GM12878 (cell line): ENCODE measurements around the gene DYNC1H1. TPM values are rescaled to one million over a fixed set of nuclear protein-coding genes. Genes with fewer than 3 reads are reported as not detected.
"Not testable (repeated sequence)": the region's sequence is repeated elsewhere in the genome, so short reads cannot be mapped to it uniquely, and the experiment has no call there.

ENCODE experiments used
- ATAC-seq: fragments of 200-7000 bp; cut with Tn5 transposase; 3 replicates; pipeline ENCODE4 v1.9.1; 2020; ENCODE audit warnings: mild to moderate bottlenecking, moderate library complexity
- BruUV-seq: library from RNA; stranded (reverse); fragments of 400-500 nt; replicated peaks from 2 replicates; lab custom pipeline; 2021; lab: Mats Ljungman, UMichigan
- CTCF ChIA-PET: fragments of 300-600 bp; sonication (Branson Sonifier 250); formaldehyde crosslinking; extraction: SDS; loops from one replicate; lab custom pipeline; 2021; ENCODE audit warnings: inconsistent platforms; lab: Yijun Ruan, JAX
- POLR2A ChIA-PET: fragments of 350-600 bp; formaldehyde crosslinking; extraction: SDS; loops from one replicate; lab custom pipeline; 2021; ENCODE audit warnings: inconsistent platforms; lab: Charles Lee
- RAD21 ChIA-PET: fragments of 300-600 bp; sonication (Branson Sonifier 250); formaldehyde crosslinking; loops from one replicate; lab custom pipeline; 2023; ENCODE audit warnings: antibody characterized with exemption; ENCODE audit not compliant: unreplicated experiment; lab: Charles Lee
- SMC1A ChIA-PET: fragments of 300-600 bp; sonication (Branson Sonifier 250); formaldehyde crosslinking; loops from one replicate; lab custom pipeline; 2023; ENCODE audit not compliant: unreplicated experiment, uncharacterized antibody; lab: Charles Lee
- DNase-seq: peaks from one replicate; pipeline ENCODE4 v3.0.0-alpha.2; 2011; ENCODE audit warnings: low read depth, low spot score
- FAIRE-seq: peaks from 3 replicates; lab custom pipeline; 2011; peaks lifted over from hg19 to GRCh38; lab: Jason Lieb, UNC
- H2AFZ ChIP-seq: 2 replicates; pipeline ENCODE4 v1.6.0; 2011; ENCODE audit warnings: low read depth, low read length, control low read depth; ENCODE audit not compliant: control insufficient read depth
- H3K27ac ChIP-seq: 2 replicates; pipeline ENCODE4 v1.5.1; 2011; ENCODE audit warnings: control low read depth; ENCODE audit not compliant: control insufficient read depth, insufficient read depth
- H3K27me3 ChIP-seq, 2 experiments: replicated peaks in 1 of 2; 2 replicates each; pipeline versions ENCODE4 v1.6.0 to v1.6.1; 2011; ENCODE audit warnings: low read length in 1 of 2; ENCODE audit not compliant: control insufficient read depth in 2 of 2, insufficient read depth in 2 of 2
- H3K36me3 ChIP-seq, 2 experiments: 2 replicates each; pipeline ENCODE4 v1.5.1; 2011; ENCODE audit warnings: low read length in 1 of 2; ENCODE audit not compliant: control insufficient read depth in 2 of 2, insufficient read depth in 2 of 2
- H3K4me1 ChIP-seq: 2 replicates; pipeline ENCODE4 v1.6.1; 2011; ENCODE audit warnings: mild to moderate bottlenecking, low read length, moderate library complexity, mixed read lengths; ENCODE audit not compliant: control insufficient read depth, insufficient read depth
- H3K4me2 ChIP-seq: 2 replicates; pipeline ENCODE4 v1.6.0; 2011; ENCODE audit warnings: control low read depth; ENCODE audit not compliant: control insufficient read depth, insufficient read depth
- H3K4me3 ChIP-seq: fragments of 200-600 bp; sonication (generic); 2 replicates; pipeline ENCODE4 v1.5.1; 2016
- H3K79me2 ChIP-seq: 2 replicates; pipeline ENCODE4 v1.6.0; 2011; ENCODE audit warnings: low read length; ENCODE audit not compliant: control insufficient read depth, insufficient read depth
- H3K9ac ChIP-seq: 2 replicates; pipeline ENCODE4 v1.8.0; 2011; ENCODE audit warnings: low read length, control low read depth, mixed read lengths; ENCODE audit not compliant: control insufficient read depth, insufficient read depth
- H3K9me3 ChIP-seq: replicated peaks from 3 replicates; pipeline ENCODE4 v1.5.1; 2011; ENCODE audit warnings: mild to moderate bottlenecking, low read length; ENCODE audit not compliant: control insufficient read depth, insufficient read depth
- H4K20me1 ChIP-seq: 2 replicates; pipeline ENCODE4 v1.6.0; 2011; ENCODE audit not compliant: control insufficient read depth, insufficient read depth
- IRF3 ChIP-seq: fragments of 450-650 bp; IDR thresholded peaks from 2 replicates; pipeline ENCODE4 v1.6.1; 2014; ENCODE audit warnings: mild to moderate bottlenecking
- MEF2B ChIP-seq: fragments of 450-650 bp; IDR thresholded peaks from 2 replicates; pipeline ENCODE4 v1.6.1; 2018; ENCODE audit warnings: mild to moderate bottlenecking, moderate library complexity; ENCODE audit not compliant: partially characterized antibody, poor library complexity, severe bottlenecking
- MLLT1 ChIP-seq: fragments of 450-650 bp; IDR thresholded peaks from 2 replicates; pipeline ENCODE4 v1.6.1; 2016; ENCODE audit warnings: mild to moderate bottlenecking
- NBN ChIP-seq: fragments of 450-650 bp; IDR thresholded peaks from 2 replicates; pipeline ENCODE4 v1.6.1; 2016
- POLR2AphosphoS5 ChIP-seq: IDR thresholded peaks from 2 replicates; pipeline ENCODE4 v1.6.1; 2011; ENCODE audit warnings: mild to moderate bottlenecking, low read length, inconsistent platforms
- POU2F2 ChIP-seq: IDR thresholded peaks from 3 replicates; pipeline ENCODE4 v1.6.1; 2011; ENCODE audit warnings: low read depth, mild to moderate bottlenecking, low read length, borderline replicate concordance
- ZBTB33 ChIP-seq: fragments of 450-650 bp; IDR thresholded peaks from 2 replicates; pipeline ENCODE4 v1.6.1; 2017; ENCODE audit warnings: mild to moderate bottlenecking
- WGBS: methylation state at CpG from one replicate; pipeline ENCODE4 v1.1.6; 2016; ENCODE audit warnings: low lambda C conversion rate; ENCODE audit not compliant: insufficient replicate concordance, insufficient coverage; ENCODE audit errors: missing lambda C conversion rate; 5-methylcytosine and 5-hydroxymethylcytosine counted together
- in situ Hi-C: fragments of 300-500 bp; cut with MboI; formaldehyde crosslinking; loops from 9 replicates; pipeline ENCODE4 v1.14.3; 2018; ENCODE audit warnings: mixed read lengths
- intact Hi-C: fragments of 100-400 bp; cut with micrococcal nuclease; formaldehyde crosslinking; loops from one replicate; pipeline ENCODE4 v1.14.2; 2022; ENCODE audit not compliant: unreplicated experiment
- polyA plus RNA-seq, 11 experiments: library from polyadenylated mRNA; depleted of rRNA in 4 of 11; unstranded in 6 of 11; stranded (reverse) in 5 of 11; fragments of >200 nt; fragmentation: Nextera tagmentation in 4 of 11; fragmentation: Illumina TruSeq in 1 of 11; extraction: Ambion mirVana in 4 of 11; extraction: Trizol in 1 of 11; gene quantifications; 1 replicate in 1 of 11; 2 replicates in 10 of 11; pipeline versions ENCODE4 v1.2.1 to v1.2.3, GENCODE V29; 2011 to 2016; ENCODE audit warnings: inconsistent platforms in 2 of 11, missing spikeins in 2 of 11, low read depth in 1 of 11
- total RNA-seq, 4 experiments: library from RNA; depleted of rRNA in 3 of 4; stranded (reverse); fragments of >200 nt in 3 of 4; fragmentation: Illumina TruSeq in 1 of 4; extraction: Trizol in 1 of 4; gene quantifications; 2 replicates each; pipeline versions ENCODE4 v1.2.1 to v1.2.3, GENCODE V29; 2013 to 2021

DYNC1H1 gene
- total and polyA plus RNA-seq, 10 of the 15 experiments (the other 5 are each of a cell fraction or from before 2014, with no cell fraction given): 38.4 to 291 (median 111) TPM

- DNase-seq, H2AFZ ChIP-seq, H3K27me3 ChIP-seq, in situ Hi-C loops, FAIRE-seq, intact Hi-C loops, POLR2A ChIA-PET, H3K27ac ChIP-seq, RAD21 ChIA-PET, H3K4me1 ChIP-seq, ATAC-seq, H3K9me3 ChIP-seq, H4K20me1 ChIP-seq: not testable (repeated sequence)
- TSS peak; percentile 71 for BruUV-seq
- Histone ChIP-seq H3K9ac (peak overlapping the region; percentile 94; the same call in 1 of the 2 replicates), H3K4me2 (peak overlapping the region; percentile 94), H3K4me3 (peak overlapping the region; percentile 77), H3K79me2 (peaks cover 57% of the 10 kb centered on the region), H3K36me3 (peaks cover 14 to 50% of the 10 kb centered on the region in 2 experiments)
- ChIA-PET CTCF (interaction anchor here (0.9 to 2.4 kb wide), 4 partner anchors 117 to 314 kb away, joined by 3 to 5 read pairs (median 3); no protein-coding TSS in a partner anchor), SMC1A (interaction anchor here (1.6 to 2.3 kb wide), 4 partner anchors 12 to 118 kb away, joined by 3 to 7 read pairs (median 4); no protein-coding TSS in a partner anchor)
- 0 out of 2 replicates have a peak, but pooled peaks have one; percentile 5 for TF ChIP-seq POLR2AphosphoS5
- 0 out of 2 replicates have a peak, but pooled peaks have one; percentile 20 for TF ChIP-seq MLLT1
- WGBS: 75% methylated on average over 5 of the region's 5 CpGs
Observed at GRCh38 chr14:102084522-102084921, 120.1 kb downstream of the DYNC1H1 start.

GRCh38 chr14:102084931-102085330 is 120.6 kb downstream of the DYNC1H1 start:
- H3K9ac ChIP-seq: peak overlapping the region; percentile 94
- DNase-seq (no peak), ATAC-seq (no peak), FAIRE-seq (no peak)
- intact Hi-C loops (loop anchor here (5.0 kb wide), 2 partner anchors 232 to 323 kb away; partner anchors contain the start of genes PPP2R5C and ZNF839), in situ Hi-C loops (no loop called here)
- H3K9me3 ChIP-seq: no peaks in the 10 kb centered on the region
- H3K36me3 ChIP-seq: peaks cover 14 to 48% of the 10 kb centered on the region in 2 experiments
- 80% methylated on average over 6 of the region's 6 CpGs for WGBS
- peak overlapping the region; percentile 77 for H3K4me3 ChIP-seq
- POLR2A ChIA-PET: no interaction called here
- CTCF ChIA-PET: interaction anchor here (0.9 to 2.4 kb wide), 4 partner anchors 13 to 243 kb away, joined by 3 to 5 read pairs (median 4); no protein-coding TSS in a partner anchor
- H3K27me3 ChIP-seq: no peaks in the 10 kb centered on the region
- TF ChIP-seq POU2F2 (no peak), NBN (0 out of 2 replicates have a peak, but pooled peaks have one; percentile 20), IRF3 (no peak), MEF2B (no peak), ZBTB33 (no peak)
- peaks cover 5% of the 10 kb centered on the region for H4K20me1 ChIP-seq
- peaks cover 57% of the 10 kb centered on the region for H3K79me2 ChIP-seq
- SMC1A ChIA-PET: interaction anchor here (0.8 to 2.3 kb wide), 5 partner anchors 11 to 120 kb away, joined by 3 to 7 read pairs (median 3); no protein-coding TSS in a partner anchor
- RAD21 ChIA-PET: no interaction called here
- H3K27ac ChIP-seq: no peak overlapping the region
- H3K4me2 ChIP-seq: peak overlapping the region; percentile 94
- no TSS peak for BruUV-seq
- no peak overlapping the region for H2AFZ ChIP-seq
- peaks cover 9% of the 10 kb centered on the region for H3K4me1 ChIP-seq
